GM18498 (cell line): Measurements from ENCODE around the gene ATCAY.

Source experiments
- ATAC-seq: cut with Tn5 transposase; IDR thresholded peaks from one replicate; pipeline ENCODE4 v1.9.1; 2021; ENCODE audit warnings: mild to moderate bottlenecking, moderate library complexity; ENCODE audit not compliant: unreplicated experiment

ATCAY gene

GRCh38 chr19:3880471-3881271, at the start of gene ATCAY:
Gene ATCAY (plus strand): TSS chr19:3880685. CDS start chr19:3885768, 5,083 bp downstream.
- no peak for ATAC-seq

GRCh38 chr19:3831601-3832000, 48.9 kb upstream of the ATCAY start:
- ATAC-seq, result no peak

- no peak for ATAC-seq
Measured at GRCh38 chr19:3832001-3832400, 48.5 kb upstream of the ATCAY start.

- no peak for ATAC-seq
Measured at GRCh38 chr19:3833578-3834348, 46.7 kb upstream of the ATCAY start.

GRCh38 chr19:3834349-3835054, 46.0 kb upstream of the ATCAY start:
- no peak for ATAC-seq

GRCh38 chr19:3835055-3835435, 45.4 kb upstream of the ATCAY start:
- no peak for ATAC-seq

GRCh38 chr19:3836887-3837286, 43.6 kb upstream of the ATCAY start:
- ATAC-seq, result no peak

GRCh38 chr19:3837332-3837731, 43.2 kb upstream of the ATCAY start:
- no peak for ATAC-seq

GRCh38 chr19:3837922-3838321, 42.6 kb upstream of the ATCAY start:
- no peak for ATAC-seq

- no peak for ATAC-seq
Measured at GRCh38 chr19:3838661-3839060, 41.8 kb upstream of the ATCAY start.

- ATAC-seq, result no peak
Measured at GRCh38 chr19:3839941-3840340, 40.5 kb upstream of the ATCAY start.

- no peak for ATAC-seq
Measured at GRCh38 chr19:3840804-3841203, 39.7 kb upstream of the ATCAY start.

GRCh38 chr19:3842948-3843347, 37.5 kb upstream of the ATCAY start:
- no peak for ATAC-seq

GRCh38 chr19:3844596-3844995, 35.9 kb upstream of the ATCAY start:
- no peak for ATAC-seq

GRCh38 chr19:3849092-3849491, 31.4 kb upstream of the ATCAY start:
- ATAC-seq, result no peak

- no peak for ATAC-seq
Measured at GRCh38 chr19:3849787-3850186, 30.7 kb upstream of the ATCAY start.

GRCh38 chr19:3850320-3850972, 30.0 kb upstream of the ATCAY start:
- no peak for ATAC-seq

- ATAC-seq, result no peak
Measured at GRCh38 chr19:3851254-3852176, 29.0 kb upstream of the ATCAY start.

- no peak for ATAC-seq
Measured at GRCh38 chr19:3852177-3852511, 28.3 kb upstream of the ATCAY start.

GRCh38 chr19:3852614-3853254, 27.8 kb upstream of the ATCAY start:
- ATAC-seq, result no peak
